ENCODE data around the gene CACNB4. TPM values are rescaled to one million over a fixed set of nuclear protein-coding genes. Genes with fewer than 3 reads are reported as not detected.

The CACNB4 gene
- total and polyA plus RNA-seq, 10 of the 15 experiments (the other 5 are each of a cell fraction or from before 2014, with no cell fraction given), result 2.0 to 21.6 (median 9.3) TPM

DNA sequence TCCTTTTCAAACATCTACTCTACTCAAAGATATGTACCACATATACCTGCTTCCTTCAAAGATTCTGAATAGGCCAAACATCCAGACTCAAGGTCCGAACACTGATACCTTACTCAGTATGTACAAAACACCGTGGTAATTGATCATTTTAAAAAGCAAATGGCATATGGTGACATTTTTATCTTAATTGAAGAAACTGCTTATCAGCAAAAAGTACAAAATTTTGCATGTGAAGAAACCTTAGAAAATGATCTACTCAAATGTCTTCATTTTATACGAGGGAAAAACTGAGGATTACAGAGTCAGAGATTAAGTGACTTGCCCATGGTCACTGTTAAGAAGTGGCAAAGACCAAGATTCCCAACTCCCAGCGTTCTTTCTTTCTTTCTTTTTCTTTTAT, 133.0 kb downstream of the CACNB4 start (continued):
- TF ChIP-seq, protein P1, sequence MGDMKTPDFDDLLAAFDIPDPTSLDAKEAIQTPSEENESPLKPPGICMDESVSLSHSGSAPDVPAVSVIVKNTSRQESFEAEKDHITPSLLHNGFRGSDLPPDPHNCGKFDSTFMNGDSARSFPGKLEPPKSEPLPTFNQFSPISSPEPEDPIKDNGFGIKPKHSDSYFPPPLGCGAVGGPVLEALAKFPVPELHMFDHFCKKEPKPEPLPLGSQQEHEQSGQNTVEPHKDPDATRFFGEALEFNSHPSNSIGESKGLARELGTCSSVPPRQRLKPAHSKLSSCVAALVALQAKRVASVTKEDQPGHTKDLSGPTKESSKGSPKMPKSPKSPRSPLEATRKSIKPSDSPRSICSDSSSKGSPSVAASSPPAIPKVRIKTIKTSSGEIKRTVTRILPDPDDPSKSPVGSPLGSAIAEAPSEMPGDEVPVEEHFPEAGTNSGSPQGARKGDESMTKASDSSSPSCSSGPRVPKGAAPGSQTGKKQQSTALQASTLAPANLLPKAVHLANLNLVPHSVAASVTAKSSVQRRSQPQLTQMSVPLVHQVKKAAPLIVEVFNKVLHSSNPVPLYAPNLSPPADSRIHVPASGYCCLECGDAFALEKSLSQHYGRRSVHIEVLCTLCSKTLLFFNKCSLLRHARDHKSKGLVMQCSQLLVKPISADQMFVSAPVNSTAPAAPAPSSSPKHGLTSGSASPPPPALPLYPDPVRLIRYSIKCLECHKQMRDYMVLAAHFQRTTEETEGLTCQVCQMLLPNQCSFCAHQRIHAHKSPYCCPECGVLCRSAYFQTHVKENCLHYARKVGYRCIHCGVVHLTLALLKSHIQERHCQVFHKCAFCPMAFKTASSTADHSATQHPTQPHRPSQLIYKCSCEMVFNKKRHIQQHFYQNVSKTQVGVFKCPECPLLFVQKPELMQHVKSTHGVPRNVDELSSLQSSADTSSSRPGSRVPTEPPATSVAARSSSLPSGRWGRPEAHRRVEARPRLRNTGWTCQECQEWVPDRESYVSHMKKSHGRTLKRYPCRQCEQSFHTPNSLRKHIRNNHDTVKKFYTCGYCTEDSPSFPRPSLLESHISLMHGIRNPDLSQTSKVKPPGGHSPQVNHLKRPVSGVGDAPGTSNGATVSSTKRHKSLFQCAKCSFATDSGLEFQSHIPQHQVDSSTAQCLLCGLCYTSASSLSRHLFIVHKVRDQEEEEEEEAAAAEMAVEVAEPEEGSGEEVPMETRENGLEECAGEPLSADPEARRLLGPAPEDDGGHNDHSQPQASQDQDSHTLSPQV (IDR thresholded peaks at IDR 0.05), result no peak
- no peak for TF ChIP-seq BCL11A (IDR thresholded peaks at IDR 0.05; ENCODE audit: low read depth, low read length)
- no peak for TF ChIP-seq GATAD2B (conservative IDR thresholded peaks at IDR 0.05; ENCODE audit: low read depth)
- no peak for TF ChIP-seq NR2F1 (conservative IDR thresholded peaks at IDR 0.05)
- no peak for TF ChIP-seq YY1 (IDR thresholded peaks at IDR 0.05; ENCODE audit: low read depth, low read length)
- TF ChIP-seq, protein P2, sequence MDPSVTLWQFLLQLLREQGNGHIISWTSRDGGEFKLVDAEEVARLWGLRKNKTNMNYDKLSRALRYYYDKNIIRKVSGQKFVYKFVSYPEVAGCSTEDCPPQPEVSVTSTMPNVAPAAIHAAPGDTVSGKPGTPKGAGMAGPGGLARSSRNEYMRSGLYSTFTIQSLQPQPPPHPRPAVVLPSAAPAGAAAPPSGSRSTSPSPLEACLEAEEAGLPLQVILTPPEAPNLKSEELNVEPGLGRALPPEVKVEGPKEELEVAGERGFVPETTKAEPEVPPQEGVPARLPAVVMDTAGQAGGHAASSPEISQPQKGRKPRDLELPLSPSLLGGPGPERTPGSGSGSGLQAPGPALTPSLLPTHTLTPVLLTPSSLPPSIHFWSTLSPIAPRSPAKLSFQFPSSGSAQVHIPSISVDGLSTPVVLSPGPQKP (IDR thresholded peaks at IDR 0.05; ENCODE audit: low read depth, low read length), result no peak

DNA sequence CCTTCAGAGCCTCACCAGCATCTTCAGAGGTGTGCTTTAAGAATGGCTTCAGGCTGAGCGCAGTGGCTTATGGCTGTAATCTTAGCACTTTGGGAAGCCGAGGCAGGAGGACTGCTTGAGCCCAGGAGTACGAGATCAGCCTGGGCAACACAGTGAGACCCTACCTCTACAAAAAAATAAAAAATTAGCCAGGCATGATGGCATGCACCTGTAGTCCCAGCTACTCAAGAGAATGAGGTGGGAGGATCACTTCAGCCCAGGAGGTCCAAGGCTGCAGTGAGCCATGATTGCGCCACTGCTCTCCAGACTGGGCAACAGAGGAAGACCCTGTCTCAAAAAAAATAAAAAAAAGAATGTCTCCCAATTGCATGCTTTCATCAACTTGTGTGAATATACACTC, 137.3 kb downstream of the CACNB4 start:
- Histone ChIP-seq H3K9me3 (replicated peaks; ENCODE audit: control insufficient read depth, insufficient read depth, low read length) (no peaks in the 10 kb centered on the region), H3K27me3 (replicated peaks in 1 of 2; ENCODE audit: control insufficient read depth in 2 of 2, insufficient read depth in 2 of 2, low read length in 1 of 2) (no peaks in the 10 kb centered on the region; a peak in 1 of 4 replicates), H3K4me2 (ENCODE audit: control insufficient read depth, insufficient read depth) (no peak overlapping the region), H4K20me1 (ENCODE audit: control insufficient read depth, insufficient read depth) (no peaks in the 10 kb centered on the region), H3K4me3 (no peak overlapping the region), H3K79me2 (ENCODE audit: control insufficient read depth, insufficient read depth, low read length) (no peaks in the 10 kb centered on the region), H3K36me3 (ENCODE audit: control insufficient read depth in 2 of 2, insufficient read depth in 2 of 2, low read length in 1 of 2) (no peaks in the 10 kb centered on the region), H3K9ac (ENCODE audit: control insufficient read depth, insufficient read depth, low read length) (no peak overlapping the region), H3K4me1 (ENCODE audit: control insufficient read depth, insufficient read depth, low read length) (no peaks in the 10 kb centered on the region), H2AFZ (ENCODE audit: control insufficient read depth, low read depth, low read length) (no peak overlapping the region), H3K27ac (ENCODE audit: control insufficient read depth, insufficient read depth) (no peak overlapping the region)
- intact Hi-C loops (cut with micrococcal nuclease; ENCODE audit: unreplicated experiment) (no loop called here), in situ Hi-C loops (cut with MboI) (no loop called here)
- no peak for ATAC-seq
- no peak for FAIRE-seq
- CTCF ChIA-PET, result no interaction called here
- RAD21 ChIA-PET (ENCODE audit: unreplicated experiment), result no interaction called here
- 75% methylated on average over 4 of the region's 4 CpGs for WGBS (ENCODE audit: insufficient coverage, insufficient replicate concordance, low lambda C conversion rate, missing lambda C conversion rate)
- POLR2A ChIA-PET, result no interaction called here
- DNase-seq (ENCODE audit: low read depth, low spot score), result no peak
- SMC1A ChIA-PET (ENCODE audit: uncharacterized antibody, unreplicated experiment), result interaction anchor here (1.1 kb wide), 1 partner anchor 23 kb away, joined by 3 read pairs; no protein-coding TSS in a partner anchor
- no TSS peak for BruUV-seq (replicated peaks)
- TF ChIP-seq ATF7 (IDR thresholded peaks at IDR 0.05; ENCODE audit: low read depth) (no peak), DPF2 (IDR thresholded peaks at IDR 0.05) (no peak), ZNF622 (IDR thresholded peaks at IDR 0.05) (no peak), SMAD5 (IDR thresholded peaks at IDR 0.05; ENCODE audit: low read depth) (no peak), BMI1 (IDR thresholded peaks at IDR 0.05; ENCODE audit: borderline replicate concordance) (no peak), HDAC2 (IDR thresholded peaks at IDR 0.05) (no peak), SRF (IDR thresholded peaks at IDR 0.05; ENCODE audit: low read depth in 2 of 2, low read length in 2 of 2) (no peak), BHLHE40 (IDR thresholded peaks at IDR 0.05; ENCODE audit: borderline replicate concordance in 1 of 2, low read depth in 2 of 2, low read length in 1 of 2) (no peak), RAD51 (IDR thresholded peaks at IDR 0.05) (no peak), SPI1 (IDR thresholded peaks at IDR 0.05; ENCODE audit: borderline replicate concordance, insufficient read depth, low read depth, low read length) (no peak), HDAC6 (IDR thresholded peaks at IDR 0.05; ENCODE audit: unreplicated experiment) (no peak)
- TF ChIP-seq, protein P3, sequence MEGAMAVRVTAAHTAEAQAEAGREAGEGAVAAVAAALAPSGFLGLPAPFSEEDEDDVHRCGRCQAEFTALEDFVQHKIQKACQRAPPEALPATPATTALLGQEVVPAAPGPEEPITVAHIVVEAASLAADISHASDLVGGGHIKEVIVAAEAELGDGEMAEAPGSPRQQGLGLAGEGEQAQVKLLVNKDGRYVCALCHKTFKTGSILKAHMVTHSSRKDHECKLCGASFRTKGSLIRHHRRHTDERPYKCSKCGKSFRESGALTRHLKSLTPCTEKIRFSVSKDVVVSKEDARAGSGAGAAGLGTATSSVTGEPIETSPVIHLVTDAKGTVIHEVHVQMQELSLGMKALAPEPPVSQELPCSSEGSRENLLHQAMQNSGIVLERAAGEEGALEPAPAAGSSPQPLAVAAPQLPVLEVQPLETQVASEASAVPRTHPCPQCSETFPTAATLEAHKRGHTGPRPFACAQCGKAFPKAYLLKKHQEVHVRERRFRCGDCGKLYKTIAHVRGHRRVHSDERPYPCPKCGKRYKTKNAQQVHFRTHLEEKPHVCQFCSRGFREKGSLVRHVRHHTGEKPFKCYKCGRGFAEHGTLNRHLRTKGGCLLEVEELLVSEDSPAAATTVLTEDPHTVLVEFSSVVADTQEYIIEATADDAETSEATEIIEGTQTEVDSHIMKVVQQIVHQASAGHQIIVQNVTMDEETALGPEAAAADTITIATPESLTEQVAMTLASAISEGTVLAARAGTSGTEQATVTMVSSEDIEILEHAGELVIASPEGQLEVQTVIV (IDR thresholded peaks at IDR 0.05; ENCODE audit: borderline replicate concordance, partially characterized antibody), result no peak
